Left forelimb (tissue), 1 donor: Measurements from ENCODE around the gene DHFR.

Source experiments
- DNase-seq: peaks from one replicate; pipeline ENCODE4 v3.0.0-alpha.2; 2018; ENCODE audit warnings: low spot score

Gene DHFR

DNA sequence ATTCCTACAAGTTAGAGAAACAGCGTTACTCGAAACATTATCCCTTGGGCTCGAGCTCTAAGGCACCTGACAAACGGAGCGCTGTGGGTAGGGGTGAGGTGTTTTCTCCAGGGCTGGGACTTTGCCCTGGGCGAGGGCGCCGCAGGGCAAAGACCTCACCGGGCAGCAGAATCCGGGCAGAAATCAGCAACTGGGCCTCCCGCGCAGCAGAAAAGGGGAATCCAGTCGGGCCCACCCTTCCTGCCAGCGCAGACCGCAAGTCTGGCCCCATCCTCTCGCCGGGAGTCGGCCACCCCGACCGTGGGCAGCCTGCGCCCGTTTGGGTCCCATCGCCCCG lies 761 bp downstream of the DHFR start:
- no peak for DNase-seq

DNA sequence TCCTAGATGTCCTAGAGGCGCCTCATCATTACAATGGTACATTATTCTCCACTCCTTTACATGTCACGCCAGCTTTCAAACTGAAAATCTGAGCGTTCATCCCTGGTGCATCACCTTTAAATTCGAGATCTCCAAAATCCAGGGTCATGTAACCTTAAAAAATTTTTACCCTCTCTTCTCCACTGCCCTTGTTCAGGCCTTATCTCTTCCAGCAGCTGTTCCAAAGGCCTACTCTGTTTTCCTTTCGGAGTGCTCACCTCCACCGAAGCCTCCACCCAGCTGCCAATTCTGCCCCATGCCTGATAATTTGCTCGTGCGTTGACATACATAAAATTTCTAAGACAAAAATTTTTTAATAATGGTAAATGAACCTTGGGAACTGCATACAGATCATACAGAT lies 1.3 kb downstream of the DHFR start:
- no peak for DNase-seq

DNA sequence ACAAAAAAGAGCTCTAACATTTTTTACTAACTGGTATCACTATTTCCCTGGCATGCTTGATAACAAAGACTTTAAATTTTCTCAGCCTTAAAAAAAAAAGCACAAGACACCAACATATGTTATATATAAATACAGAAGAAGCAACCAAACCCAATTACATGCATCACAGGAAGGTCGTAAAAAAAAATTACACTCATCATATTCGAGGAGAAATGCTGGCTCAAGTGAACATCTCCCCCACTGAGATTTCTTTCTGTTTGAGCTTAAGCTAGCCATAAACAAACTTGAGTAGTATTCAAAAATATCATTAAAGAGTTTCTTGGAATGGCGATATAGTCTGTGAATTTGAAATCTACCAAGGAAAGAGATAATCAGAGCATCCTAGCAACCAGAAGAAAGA lies 7.9 kb downstream of the DHFR start:
- DNase-seq: no peak

DNA sequence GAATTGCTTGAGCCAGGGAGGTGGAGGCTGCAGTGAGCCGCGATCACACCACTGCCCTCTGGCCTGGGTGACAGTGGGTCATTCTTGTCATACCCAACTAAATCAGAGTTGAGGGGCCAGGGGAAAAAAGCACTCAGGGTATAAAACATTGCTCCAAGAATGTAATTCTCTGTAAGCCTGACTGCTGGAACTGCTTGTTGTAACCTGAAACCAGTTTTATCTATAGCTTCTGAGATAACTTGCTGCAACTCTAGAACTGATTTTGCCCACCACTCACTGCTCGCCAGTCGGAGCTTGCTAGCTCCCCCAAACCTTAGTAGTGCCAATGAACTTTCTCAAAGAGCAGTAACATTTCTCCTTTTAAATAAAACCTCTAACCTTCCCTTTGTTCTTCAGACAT lies 9.9 kb downstream of the DHFR start:
- no peak for DNase-seq

DNA sequence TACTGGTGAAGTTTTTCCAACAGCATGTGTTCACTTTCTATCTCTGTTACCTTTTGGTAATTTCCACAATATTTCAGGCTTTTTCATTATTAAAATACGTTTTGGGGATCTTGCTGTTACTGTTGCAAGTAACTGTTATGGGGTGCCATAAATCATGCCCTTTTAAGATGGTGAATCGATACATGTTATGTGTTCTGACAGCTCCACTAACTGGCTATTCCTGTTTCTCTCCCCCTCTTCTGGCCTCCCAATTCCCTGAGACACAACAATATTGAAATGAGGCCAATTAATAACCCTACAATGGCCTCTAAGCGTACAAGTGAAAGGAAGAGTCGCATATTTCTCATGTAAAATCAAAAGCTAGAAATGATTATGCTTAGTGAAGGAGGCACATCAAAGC lies 13.4 kb downstream of the DHFR start:
- no peak for DNase-seq

DNA sequence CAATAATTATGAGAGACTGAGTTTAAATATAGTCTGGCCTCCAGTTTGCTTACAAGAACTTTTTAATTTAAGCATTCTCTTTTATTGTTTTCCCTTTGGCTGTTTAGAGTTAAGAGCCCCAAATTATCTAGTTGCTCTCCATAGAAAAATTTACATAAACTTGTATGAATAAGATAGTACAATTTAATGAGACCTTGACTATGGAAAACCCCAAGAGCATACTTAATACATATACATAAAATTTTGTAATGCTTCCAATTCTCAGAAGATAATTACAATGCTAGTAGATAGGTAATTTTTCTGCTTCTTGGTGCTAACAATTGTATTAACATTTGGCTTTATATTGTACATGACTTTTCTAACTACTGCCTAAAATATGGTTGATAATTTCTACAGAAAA lies 20.6 kb downstream of the DHFR start:
- DNase-seq: no peak

DNA sequence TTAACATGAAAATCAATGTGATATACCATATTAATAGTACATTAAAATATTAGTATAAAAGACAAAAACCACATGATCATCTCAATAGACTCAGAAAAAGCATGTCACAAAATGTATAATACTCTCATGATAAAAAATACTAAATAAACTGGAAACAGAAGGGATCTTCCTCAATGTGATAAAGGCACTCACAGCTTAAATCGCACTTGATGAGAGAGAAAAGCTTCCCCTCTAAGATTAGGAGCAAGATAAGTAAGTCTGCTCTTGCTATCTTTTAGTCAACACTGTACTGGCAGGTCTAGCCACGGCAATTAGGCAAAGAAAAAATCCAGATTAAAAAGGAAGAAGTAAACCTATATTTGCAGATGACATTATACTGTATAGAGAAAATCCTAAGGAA lies 22.1 kb downstream of the DHFR start:
- no peak for DNase-seq

DNA sequence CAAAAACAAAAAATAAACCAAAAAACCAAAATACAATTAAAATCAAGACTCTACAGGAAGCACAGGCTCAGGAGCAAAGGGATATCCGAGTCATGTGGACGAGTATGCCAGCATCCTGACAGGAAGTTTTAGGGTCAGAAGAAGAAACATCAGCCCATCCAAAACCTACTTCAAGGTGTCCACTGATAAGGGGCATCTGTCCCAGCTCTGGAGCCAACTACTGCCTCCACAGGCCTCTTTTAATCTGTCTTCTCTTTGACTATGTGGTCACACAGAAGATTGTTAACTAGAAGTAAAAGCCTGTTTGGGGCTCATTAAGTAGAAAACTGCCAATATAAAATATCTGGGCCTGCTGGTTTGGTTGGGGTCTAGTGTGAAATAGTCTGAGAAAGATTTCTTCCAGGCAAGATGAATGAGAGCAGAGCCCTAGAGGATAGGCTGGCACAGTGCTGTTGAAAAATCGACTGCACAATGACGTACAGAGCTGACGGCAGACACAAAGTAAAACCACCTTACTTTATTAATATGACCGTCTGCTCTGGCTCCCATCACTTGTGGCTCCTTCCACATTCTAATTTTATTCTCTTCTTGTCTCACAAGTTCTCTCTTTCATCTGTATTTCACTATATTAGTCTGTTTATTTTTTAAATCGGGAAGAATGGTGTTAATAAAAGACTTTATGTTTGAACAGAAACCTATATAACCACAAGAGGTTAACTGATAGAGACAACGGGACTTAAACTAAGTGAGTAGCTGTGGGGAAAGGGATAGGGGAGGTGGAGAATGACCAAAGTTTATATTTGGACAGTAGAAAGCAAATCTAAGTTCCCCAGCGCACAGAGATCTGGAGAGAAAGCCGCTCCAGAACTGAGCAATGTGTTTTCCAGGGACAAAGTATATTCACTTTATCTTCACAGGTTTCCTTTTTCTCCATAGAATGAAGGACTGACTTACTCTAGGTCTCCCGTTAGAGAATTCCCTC lies 23.2 kb downstream of the DHFR start:
- no peak for DNase-seq

DNA sequence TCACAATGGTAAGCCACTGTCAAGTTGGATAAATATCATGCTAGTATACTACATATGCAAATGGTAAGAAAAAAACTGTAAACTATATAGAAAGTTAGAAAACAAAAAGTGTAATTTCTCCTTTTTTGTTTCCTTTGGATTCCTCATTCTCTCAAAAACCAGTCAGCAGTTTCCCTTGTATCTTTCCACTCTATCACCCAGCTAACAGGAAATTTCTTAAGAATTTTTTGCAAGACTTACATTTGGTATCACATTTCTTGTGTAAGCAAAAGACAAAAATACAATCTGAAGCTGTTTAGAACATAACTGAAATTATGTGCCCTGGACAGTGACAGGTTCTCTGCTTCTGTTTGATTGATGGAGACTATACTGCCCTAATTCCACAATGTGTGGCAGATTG lies 25.5 kb downstream of the DHFR start:
- DNase-seq: no peak

DNA sequence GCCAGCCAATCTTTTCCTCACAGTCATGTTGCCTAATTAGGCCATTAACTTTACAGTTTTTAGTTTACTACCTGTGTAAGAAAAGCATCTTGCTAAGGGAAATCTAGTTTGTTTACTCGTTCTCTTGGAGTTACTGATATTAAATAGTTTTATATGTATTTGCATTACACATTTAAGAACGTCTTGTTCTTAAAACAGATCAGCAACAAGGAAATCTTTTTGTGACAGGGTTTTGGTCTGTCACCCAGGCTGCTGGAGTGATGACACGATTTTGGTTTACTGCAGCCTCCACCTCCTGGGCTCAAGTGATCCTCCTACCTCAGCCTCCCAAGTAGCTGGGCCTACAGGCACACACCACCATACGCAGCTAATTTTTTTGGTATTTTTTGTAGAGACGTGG lies 29.6 kb downstream of the DHFR start:
- DNase-seq: no peak

DNA sequence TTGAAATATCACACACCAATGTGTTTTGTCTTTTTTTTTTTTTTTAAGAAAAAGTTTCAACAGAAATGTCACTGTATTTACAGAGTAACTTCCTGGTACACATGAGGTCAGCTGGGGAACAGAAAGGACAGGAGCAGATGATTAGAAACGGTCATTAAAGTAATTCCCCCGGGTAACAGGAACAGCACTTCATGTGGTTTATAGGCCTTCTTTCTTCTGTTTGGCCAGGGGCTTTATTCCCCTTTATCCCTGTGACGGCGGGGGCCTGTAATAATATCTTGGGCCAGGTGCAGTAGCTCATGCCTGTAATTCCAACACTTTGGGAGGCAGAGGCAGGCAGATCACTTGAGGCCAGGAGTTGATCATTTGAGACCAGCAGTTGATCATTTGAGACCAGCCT lies 30.8 kb downstream of the DHFR start:
- no peak for DNase-seq

DNA sequence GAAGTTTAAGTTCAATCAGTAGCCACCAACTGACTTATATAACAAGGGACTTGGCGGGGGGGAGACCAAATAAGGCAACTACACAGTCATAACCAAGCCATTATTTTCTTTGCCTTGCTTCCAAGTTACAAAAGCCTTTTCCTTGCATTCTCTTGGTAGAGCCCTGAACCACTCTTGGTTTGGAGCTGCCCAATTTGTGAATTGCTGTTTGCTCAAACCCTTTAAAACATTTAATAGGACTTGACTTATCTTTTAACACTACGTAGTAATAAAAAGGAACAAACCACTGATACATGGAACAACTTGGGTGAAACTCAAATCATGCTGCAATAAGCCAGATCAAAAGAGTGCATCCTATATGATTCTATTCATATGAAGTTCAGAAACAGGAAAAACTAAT lies 32.0 kb downstream of the DHFR start:
- no peak for DNase-seq

DNA sequence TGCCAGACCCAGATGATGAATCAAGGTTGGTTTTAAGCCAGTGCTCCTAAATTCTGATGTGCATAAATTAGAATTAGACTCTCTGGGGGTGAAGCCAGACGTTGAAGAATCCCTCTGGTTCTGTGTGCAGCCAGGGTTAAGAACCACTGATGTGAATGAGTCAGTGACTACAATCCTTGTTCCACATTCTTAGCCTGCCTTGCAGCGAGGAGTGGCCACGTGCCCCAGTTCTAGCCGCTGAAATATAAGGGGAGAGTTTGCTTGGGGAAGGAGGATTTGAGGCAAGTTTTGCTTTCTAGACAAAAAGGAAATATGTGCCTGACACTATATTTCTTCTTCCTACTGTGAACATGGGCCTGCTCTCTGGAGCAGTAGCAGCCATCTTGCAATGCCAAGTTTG lies 34.6 kb downstream of the DHFR start:
- no peak for DNase-seq

DNA sequence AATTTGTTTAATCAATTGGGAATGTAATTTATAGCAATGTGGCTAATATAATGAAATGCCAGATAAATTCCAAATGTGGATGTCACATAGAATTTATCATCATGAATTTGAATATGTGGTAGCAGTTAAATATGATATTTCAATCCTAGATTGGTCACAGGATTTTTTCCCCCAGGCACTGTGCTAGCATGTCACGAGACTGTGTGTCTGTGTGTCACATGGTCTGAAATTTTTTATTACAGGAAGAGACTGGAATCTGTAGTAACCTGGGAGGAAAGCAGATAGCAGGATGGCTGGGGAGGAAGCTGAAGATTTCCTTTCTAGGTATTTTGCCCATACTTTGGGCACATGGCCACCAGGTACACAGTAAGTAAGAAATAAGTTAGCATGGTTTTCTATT lies 35.7 kb downstream of the DHFR start:
- no peak for DNase-seq

DNA sequence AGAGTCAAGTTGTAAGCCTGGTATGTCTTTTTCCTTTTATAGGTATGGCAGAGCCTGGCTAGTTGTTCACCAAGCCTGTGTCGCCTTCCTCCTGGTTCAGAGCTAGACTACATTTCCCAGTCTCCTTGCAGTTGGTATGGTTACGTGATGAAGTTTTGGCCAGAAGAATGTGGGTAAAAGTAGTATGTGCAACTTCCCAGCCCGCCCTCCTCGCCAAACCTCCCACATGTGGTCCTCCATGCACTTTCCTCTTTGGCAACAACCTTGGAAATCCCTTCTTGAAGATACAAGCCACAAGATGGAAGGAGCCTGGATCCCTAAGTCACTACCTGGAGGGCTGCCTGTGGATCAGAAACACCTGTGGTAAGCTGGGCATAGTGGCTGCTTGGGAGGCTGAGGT lies 36.3 kb downstream of the DHFR start:
- no peak for DNase-seq

DNA sequence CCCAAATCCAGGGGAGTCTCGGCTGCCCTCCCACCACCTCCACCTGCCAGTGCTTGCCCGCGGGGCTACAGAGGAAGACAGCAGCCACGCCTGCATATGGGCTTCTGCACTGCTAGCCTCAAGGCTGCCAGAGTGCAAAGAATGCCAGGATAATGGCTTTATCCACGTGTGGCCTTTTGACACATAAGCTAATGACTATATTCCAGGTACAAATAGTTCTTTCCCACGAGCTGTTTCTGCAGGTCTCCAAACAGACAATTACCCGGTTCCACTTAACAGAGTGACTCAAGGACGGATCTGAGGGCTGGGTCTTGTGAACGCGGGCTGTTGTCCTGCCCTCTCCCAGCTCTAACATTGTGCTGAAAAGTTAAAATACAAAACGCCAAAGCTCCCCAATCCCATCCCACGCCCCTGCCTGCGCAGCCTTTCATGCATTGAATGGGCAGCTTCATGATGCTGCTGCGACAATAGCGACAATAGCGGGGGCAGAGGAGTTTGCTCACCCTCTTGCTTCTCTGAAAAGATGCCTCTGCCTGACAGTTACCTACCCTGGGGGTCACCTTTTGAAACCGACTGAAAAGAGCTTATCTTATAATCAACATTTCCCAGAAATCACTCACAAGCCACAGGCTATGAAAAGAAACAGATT lies 39.4 kb downstream of the DHFR start:
- no peak for DNase-seq

DNA sequence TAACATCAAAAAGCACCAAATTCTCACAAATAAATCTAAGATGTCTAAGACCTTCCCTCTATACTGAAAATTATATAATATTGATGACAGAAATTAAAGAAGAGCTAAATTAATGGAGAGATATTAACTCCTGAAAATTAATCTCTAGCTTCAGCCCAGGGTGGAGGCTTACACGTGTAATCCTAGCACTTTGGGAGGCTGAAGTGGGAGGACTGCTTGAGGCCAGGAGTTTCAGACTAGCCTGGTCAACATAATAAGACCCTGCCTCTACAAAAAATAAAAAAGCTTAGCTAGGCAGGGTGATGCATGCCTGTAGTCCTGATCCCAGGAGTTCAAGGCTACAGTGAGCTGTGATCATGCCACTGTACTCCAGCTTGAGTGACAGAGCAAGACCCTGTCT lies 45.1 kb downstream of the DHFR start:
- no peak for DNase-seq

DNA sequence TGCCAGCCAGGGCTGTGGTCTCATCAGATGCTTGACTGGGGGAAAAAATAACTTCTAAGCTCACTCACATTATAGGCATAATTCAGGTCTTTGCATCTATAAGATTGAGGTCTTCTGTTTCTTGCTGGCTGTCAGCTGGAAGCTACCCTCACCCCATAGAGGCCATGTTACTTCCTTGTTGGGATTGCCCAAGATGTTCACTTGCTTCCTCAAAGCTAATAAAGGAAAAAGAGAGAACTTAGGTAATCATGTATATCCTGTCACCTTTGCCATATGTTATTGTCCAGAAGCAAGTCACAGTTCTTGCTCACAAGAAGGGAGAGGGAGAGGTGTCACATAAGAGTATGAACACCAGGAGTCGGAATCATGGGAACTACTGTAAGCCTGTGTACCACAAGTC lies 46.1 kb downstream of the DHFR start:
- no peak for DNase-seq

DNA sequence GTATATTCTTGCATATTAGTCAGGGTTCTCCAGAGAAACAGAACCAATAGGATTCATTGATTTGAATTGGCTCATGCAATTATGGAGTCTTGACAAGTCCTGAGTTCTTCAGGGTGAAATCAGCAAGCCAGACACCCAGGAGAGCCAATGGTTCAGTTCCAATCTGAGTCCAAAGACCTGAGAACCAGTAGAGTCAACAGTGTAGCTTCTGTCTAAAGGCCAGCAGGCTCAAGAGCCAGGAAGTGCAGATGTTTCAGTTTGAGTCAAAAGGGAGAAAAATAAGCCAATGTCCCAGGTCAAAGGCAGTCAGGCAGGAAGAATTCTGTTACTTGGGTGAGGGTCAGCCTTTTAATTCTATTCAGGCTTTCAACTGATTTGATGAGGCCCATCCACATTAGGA lies 47.0 kb downstream of the DHFR start:
- no peak for DNase-seq

DNA sequence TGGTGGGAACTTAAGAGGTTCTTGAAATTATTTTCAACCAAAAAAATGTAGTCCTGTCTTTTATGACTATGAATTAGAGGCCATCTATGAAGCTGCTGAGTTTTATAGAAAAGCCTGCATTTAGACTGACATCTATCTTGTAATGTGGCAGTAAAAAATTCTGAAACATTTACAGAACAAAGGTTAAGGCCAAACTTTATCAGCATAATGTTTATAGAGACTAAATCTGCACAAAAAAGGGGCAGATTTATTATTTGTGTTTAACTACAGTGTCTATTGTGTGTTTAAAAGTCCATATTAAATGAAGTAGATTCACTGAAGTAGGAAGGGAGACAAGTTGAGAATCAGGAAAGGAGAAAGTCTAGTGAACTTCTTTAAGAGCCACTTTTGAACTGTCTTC lies 47.4 kb downstream of the DHFR start:
- no peak for DNase-seq

DNA sequence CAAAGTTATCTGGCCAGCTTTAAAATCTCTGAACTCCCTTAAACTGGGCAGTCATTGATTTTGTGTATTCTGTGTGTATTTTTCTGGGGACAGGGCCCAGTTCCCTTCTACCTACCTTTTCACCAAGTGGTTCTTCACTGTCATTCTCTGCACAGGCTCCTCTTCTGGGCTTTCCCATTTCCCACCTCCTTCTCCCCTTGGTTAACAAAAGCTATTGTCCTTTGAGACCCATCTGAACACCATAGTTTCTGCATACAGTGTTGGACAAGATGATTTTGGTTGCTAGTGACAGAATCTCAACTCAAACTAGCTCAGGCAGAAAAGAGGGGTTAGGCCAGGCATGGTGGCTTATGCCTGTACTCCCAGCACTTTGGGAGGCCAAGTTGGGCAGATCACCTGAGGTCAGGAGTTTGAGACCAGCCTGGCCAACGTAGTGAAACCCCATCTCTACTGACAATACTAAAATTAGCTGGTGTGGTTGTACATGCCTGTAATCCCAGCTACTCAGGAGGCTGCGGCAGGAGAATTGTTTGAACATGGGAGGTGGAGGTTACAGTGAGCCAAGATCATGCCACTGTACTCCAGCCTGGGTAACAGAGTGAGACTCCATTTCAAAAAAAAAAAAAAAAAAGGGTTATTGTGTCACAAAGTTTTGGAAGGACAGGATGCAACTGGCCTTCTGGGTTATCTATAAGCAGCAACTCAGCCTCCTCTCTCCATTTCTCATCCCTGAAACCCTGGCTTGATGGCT lies 53.7 kb downstream of the DHFR start:
- DNase-seq: no peak

DNA sequence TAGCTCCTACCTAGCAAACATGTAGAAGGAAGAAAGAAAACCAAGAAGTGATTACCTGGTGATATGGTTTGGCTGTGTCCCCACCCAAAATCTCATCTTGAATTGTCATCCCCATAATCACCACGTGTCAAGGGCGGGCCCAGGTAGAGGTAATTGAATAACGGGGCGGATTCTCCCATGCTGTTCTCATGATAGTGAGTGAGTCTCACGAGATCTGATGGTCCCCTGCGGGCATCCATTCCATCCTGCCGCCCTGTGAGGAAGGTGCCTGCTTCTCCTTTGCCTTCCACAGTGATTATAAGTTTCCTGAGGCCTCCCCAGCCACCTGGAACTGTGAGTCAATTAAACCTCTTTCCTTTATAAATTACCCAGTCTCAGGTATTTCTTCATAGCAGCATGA lies 57.3 kb downstream of the DHFR start:
- DNase-seq: no peak

DNA sequence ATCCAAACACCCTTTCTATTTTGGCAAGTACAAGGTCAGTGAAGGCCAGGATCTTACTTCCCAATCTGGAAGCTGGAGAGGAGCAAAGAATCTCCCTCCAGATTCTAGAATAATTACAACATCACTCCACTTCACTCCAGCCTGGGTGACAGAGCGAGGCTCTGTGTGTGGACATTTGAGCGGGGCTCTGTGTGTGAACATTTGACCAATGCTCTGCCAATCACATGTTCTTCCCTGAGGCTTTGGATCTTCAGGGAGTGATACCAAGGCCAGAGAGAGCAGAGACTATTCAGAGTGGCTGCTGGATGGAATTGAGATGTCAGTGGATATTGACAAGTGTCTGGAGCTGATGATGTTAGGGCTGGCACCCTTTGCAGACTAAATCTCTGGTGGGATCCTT lies 60.0 kb downstream of the DHFR start:
- DNase-seq: no peak
